Measurements from ENCODE around the gene GTF3C4.

- TF ChIP-seq, protein P1, sequence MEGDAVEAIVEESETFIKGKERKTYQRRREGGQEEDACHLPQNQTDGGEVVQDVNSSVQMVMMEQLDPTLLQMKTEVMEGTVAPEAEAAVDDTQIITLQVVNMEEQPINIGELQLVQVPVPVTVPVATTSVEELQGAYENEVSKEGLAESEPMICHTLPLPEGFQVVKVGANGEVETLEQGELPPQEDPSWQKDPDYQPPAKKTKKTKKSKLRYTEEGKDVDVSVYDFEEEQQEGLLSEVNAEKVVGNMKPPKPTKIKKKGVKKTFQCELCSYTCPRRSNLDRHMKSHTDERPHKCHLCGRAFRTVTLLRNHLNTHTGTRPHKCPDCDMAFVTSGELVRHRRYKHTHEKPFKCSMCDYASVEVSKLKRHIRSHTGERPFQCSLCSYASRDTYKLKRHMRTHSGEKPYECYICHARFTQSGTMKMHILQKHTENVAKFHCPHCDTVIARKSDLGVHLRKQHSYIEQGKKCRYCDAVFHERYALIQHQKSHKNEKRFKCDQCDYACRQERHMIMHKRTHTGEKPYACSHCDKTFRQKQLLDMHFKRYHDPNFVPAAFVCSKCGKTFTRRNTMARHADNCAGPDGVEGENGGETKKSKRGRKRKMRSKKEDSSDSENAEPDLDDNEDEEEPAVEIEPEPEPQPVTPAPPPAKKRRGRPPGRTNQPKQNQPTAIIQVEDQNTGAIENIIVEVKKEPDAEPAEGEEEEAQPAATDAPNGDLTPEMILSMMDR (conservative IDR thresholded peaks at IDR 0.05 in 1 of 2, IDR thresholded peaks at IDR 0.05 in 1 of 2; ENCODE audit: low read depth in 1 of 2, low read length in 2 of 2), result peak in 1 of 2 donors; percentile 13
- TF ChIP-seq EZH2 (IDR thresholded peaks at IDR 0.05; ENCODE audit: low read length, missing control alignments), result no peak
Measured at GRCh38 chr9:132672413-132672690, 2.1 kb downstream of the GTF3C4 start.
